BLaER1 treated with 17β-estradiol and CSF1 and Interleukin-3, amounts not matched to agents 10 nM and 100 nM (cell line): Measurements from ENCODE around the gene RFC3.
A peak's percentile ranks its signal among the peaks of the same experiment; 100 is the strongest.

Experiments used
- H3K27ac ChIP-seq, 11 experiments: shearing (Covaris generic); formaldehyde crosslinking; 2 replicates each; pipeline ENCODE4 v1.8.1; 2022
- H3K27me3 ChIP-seq, 11 experiments: shearing (Covaris generic); formaldehyde crosslinking; 2 replicates each; pipeline ENCODE4 v1.8.1; 2022
- H3K36me3 ChIP-seq, 11 experiments: shearing (Covaris generic); formaldehyde crosslinking; 2 replicates each; pipeline ENCODE4 v1.8.1; 2022
- H3K4me1 ChIP-seq, 10 experiments: shearing (Covaris generic); formaldehyde crosslinking; 2 replicates each; pipeline ENCODE4 v1.8.1; 2022
- H3K4me2 ChIP-seq, 11 experiments: shearing (Covaris generic); formaldehyde crosslinking; 2 replicates each; pipeline ENCODE4 v1.8.1; 2022
- H3K4me3 ChIP-seq, 10 experiments: shearing (Covaris generic); formaldehyde crosslinking; 2 replicates each; pipeline ENCODE4 v1.8.1; 2022
- H3K9ac ChIP-seq, 11 experiments: shearing (Covaris generic); formaldehyde crosslinking; 2 replicates each; pipeline ENCODE4 v1.8.1; 2022
- H3K9me3 ChIP-seq, 11 experiments: shearing (Covaris generic); formaldehyde crosslinking; replicated peaks in 1 of 11; 2 replicates each; pipeline ENCODE4 v1.8.1; 2022
- H4K20me1 ChIP-seq, 11 experiments: shearing (Covaris generic); formaldehyde crosslinking; 2 replicates each; pipeline ENCODE4 v1.8.1; 2022
- Cebpa-rat ChIP-seq, 11 experiments: shearing (Covaris generic); IDR thresholded peaks; 2 replicates each; pipeline ENCODE4 v1.8.1; 2022

RFC3 gene

GRCh38 chr13:33875618-33876401, 57.9 kb downstream of the RFC3 start:
- Histone ChIP-seq H3K4me3 (no peak overlapping the region), H3K4me2 (no peak overlapping the region), H4K20me1 (no peaks in the 10 kb centered on the region), H3K27me3 (no peaks in the 10 kb centered on the region), H3K9ac (no peak overlapping the region), H3K27ac (no peak overlapping the region), H3K9me3 (no peaks in the 10 kb centered on the region), H3K4me1 (peaks cover 0 to 15% (median 6%) of the 10 kb centered on the region in 10 experiments; a peak in 13 of 20 replicates), H3K36me3 (no peaks in the 10 kb centered on the region; a peak in 1 of 22 replicates)
- no peak for TF ChIP-seq Cebpa-rat (IDR thresholded peaks at IDR 0.05)

- Histone ChIP-seq H3K9ac (no peak overlapping the region), H3K27ac (no peak overlapping the region), H4K20me1 (no peaks in the 10 kb centered on the region), H3K36me3 (peaks cover 0 to 6% (median 0%) of the 10 kb centered on the region in 11 experiments; a peak in 1 of 22 replicates), H3K9me3 (no peaks in the 10 kb centered on the region), H3K27me3 (no peaks in the 10 kb centered on the region), H3K4me2 (no peak overlapping the region), H3K4me1 (peaks cover 0 to 15% (median 6%) of the 10 kb centered on the region in 10 experiments; a peak in 13 of 20 replicates), H3K4me3 (no peak overlapping the region)
- TF ChIP-seq Cebpa-rat (IDR thresholded peaks at IDR 0.05): no peak
Measured at GRCh38 chr13:33876716-33877394, 58.9 kb downstream of the RFC3 start.

GRCh38 chr13:33879118-33879517, 61.2 kb downstream of the RFC3 start:
- no peak overlapping the region for H3K4me3 ChIP-seq
- no peaks in the 10 kb centered on the region for H3K9me3 ChIP-seq
- H3K36me3 ChIP-seq: peaks cover 0 to 6% (median 0%) of the 10 kb centered on the region in 11 experiments; a peak in 3 of 22 replicates
- peak overlapping the region in 8 of 11 experiments; percentile 26 to 50 (median 41); a peak in 12 of 22 replicates for H3K4me2 ChIP-seq
- H3K27ac ChIP-seq: no peak overlapping the region
- no peak overlapping the region; a peak in 1 of 22 replicates for H3K9ac ChIP-seq
- no peak for TF ChIP-seq Cebpa-rat (IDR thresholded peaks at IDR 0.05)
- H4K20me1 ChIP-seq: no peaks in the 10 kb centered on the region
- peaks cover 0 to 15% (median 6%) of the 10 kb centered on the region in 10 experiments; a peak in 13 of 20 replicates for H3K4me1 ChIP-seq
- no peaks in the 10 kb centered on the region for H3K27me3 ChIP-seq

- H3K9me3 ChIP-seq: peaks cover 0 to 8% (median 6%) of the 10 kb centered on the region in 11 experiments; a peak in 8 of 22 replicates
- no peak overlapping the region for H3K4me2 ChIP-seq
- TF ChIP-seq Cebpa-rat (IDR thresholded peaks at IDR 0.05): no peak
- peaks cover 0 to 11% (median 4%) of the 10 kb centered on the region in 11 experiments; a peak in 5 of 22 replicates for H3K36me3 ChIP-seq
- H3K9ac ChIP-seq: no peak overlapping the region
- H3K4me1 ChIP-seq: peaks cover 0 to 15% (median 6%) of the 10 kb centered on the region in 10 experiments; a peak in 13 of 20 replicates
- no peaks in the 10 kb centered on the region for H3K27me3 ChIP-seq
- H3K27ac ChIP-seq: no peak overlapping the region
- H3K4me3 ChIP-seq: no peak overlapping the region
- H4K20me1 ChIP-seq: no peaks in the 10 kb centered on the region
Measured at GRCh38 chr13:33882804-33883203, 64.9 kb downstream of the RFC3 start.

GRCh38 chr13:33884531-33885220, 66.7 kb downstream of the RFC3 start:
- Histone ChIP-seq H4K20me1 (no peaks in the 10 kb centered on the region), H3K9me3 (peaks cover 0 to 12% (median 6%) of the 10 kb centered on the region in 11 experiments; a peak in 8 of 22 replicates), H3K9ac (no peak overlapping the region), H3K4me3 (no peak overlapping the region), H3K27me3 (no peaks in the 10 kb centered on the region), H3K4me2 (no peak overlapping the region), H3K36me3 (peaks cover 0 to 14% (median 6%) of the 10 kb centered on the region in 11 experiments; a peak in 6 of 22 replicates), H3K4me1 (peaks cover 0 to 2% (median under 1%) of the 10 kb centered on the region in 10 experiments; a peak in 6 of 20 replicates), H3K27ac (no peak overlapping the region)
- no peak for TF ChIP-seq Cebpa-rat (IDR thresholded peaks at IDR 0.05)
